Lower leg skin (tissue), 3 donors: ENCODE results near the gene TENT5D.

ENCODE experiments used
- CTCF ChIP-seq, 3 donors: fragments of 450-650 bp; IDR thresholded peaks; one replicate each; pipeline ENCODE4 v1.5.1; 2016; ENCODE audit warnings: antibody characterized with exemption in 3 of 3, mild to moderate bottlenecking in 3 of 3, moderate library complexity in 2 of 3
- POLR2A ChIP-seq, 2 donors: fragments of 450-650 bp; IDR thresholded peaks; one replicate each; pipeline ENCODE4 v1.6.1; 2016 to 2017; ENCODE audit warnings: antibody characterized with exemption in 2 of 2, mild to moderate bottlenecking in 1 of 2, moderate library complexity in 1 of 2

- TF ChIP-seq POLR2A (IDR thresholded peaks at IDR 0.05) (no peak), CTCF (IDR thresholded peaks at IDR 0.05) (no peak)
Observed at GRCh38 chrX:80432441-80432840, 12.2 kb downstream of the TENT5D start.
